Neural progenitor cell (in vitro differentiated cells): Measurements from ENCODE around the gene CTAGE9. TPM values are rescaled to one million over a fixed set of nuclear protein-coding genes. Genes with fewer than 3 reads are reported as not detected.
"Not testable (repeated sequence)": the region's sequence is repeated elsewhere in the genome, so short reads cannot be mapped to it uniquely, and the experiment has no call there.

ENCODE experiments used
- DNase-seq: peaks from one replicate; pipeline ENCODE4 v3.0.0-alpha.2; 2016; ENCODE audit warnings: low spot score
- H2AFZ ChIP-seq: fragments of 200-600 bp; sonication (generic); replicated peaks from 2 replicates; pipeline ENCODE4 v1.6.1; 2016; ENCODE audit warnings: antibody characterized with exemption
- H3F3A ChIP-seq: fragments of 200-600 bp; sonication (generic); 2 replicates; pipeline ENCODE4 v1.6.1; 2016; ENCODE audit warnings: antibody characterized with exemption, low read depth
- H3K27ac ChIP-seq: fragments of 200-600 bp; sonication (generic); 2 replicates; pipeline ENCODE4 v1.5.1; 2016; ENCODE audit warnings: mild to moderate bottlenecking
- H3K27me3 ChIP-seq: fragments of 200-600 bp; sonication (generic); 2 replicates; pipeline ENCODE4 v1.6.1; 2016; ENCODE audit warnings: mild to moderate bottlenecking, moderate library complexity
- H3K36me3 ChIP-seq: fragments of 200-600 bp; sonication (generic); 2 replicates; pipeline ENCODE4 v1.5.1; 2016
- H3K4me1 ChIP-seq: fragments of 200-600 bp; sonication (generic); 2 replicates; pipeline ENCODE4 v1.6.1; 2016; ENCODE audit warnings: mixed run types
- H3K4me2 ChIP-seq: fragments of 200-600 bp; sonication (generic); 2 replicates; pipeline ENCODE4 v1.6.1; 2016
- H3K4me3 ChIP-seq: fragments of 200-600 bp; sonication (generic); 2 replicates; pipeline ENCODE4 v1.5.1; 2016
- H3K79me2 ChIP-seq: fragments of 200-600 bp; sonication (generic); 2 replicates; pipeline ENCODE4 v1.6.1; 2016; ENCODE audit warnings: low read depth
- H3K9ac ChIP-seq: fragments of 200-600 bp; sonication (generic); 2 replicates; pipeline ENCODE4 v1.6.1; 2016
- H3K9me3 ChIP-seq: fragments of 200-600 bp; sonication (generic); 2 replicates; pipeline ENCODE4 v1.5.1; 2016; ENCODE audit warnings: low read depth
- H4K20me1 ChIP-seq: fragments of 200-600 bp; sonication (generic); 2 replicates; pipeline ENCODE4 v1.6.1; 2016; ENCODE audit warnings: low read depth
- H3K27ac Mint-ChIP-seq: 3 replicates; pipeline ENCODE4 v1.8.0; 2021; ENCODE audit warnings: mixed read lengths
- H3K27me3 Mint-ChIP-seq: 2 replicates; pipeline ENCODE4 v1.8.0; 2022; ENCODE audit warnings: low read depth, mild to moderate bottlenecking, inconsistent platforms, moderate library complexity, mixed read lengths; ENCODE audit not compliant: insufficient read depth
- H3K36me3 Mint-ChIP-seq: 3 replicates; pipeline ENCODE4 v1.8.0; 2021; ENCODE audit warnings: mixed read lengths
- H3K4me1 Mint-ChIP-seq: 3 replicates; pipeline ENCODE4 v1.8.0; 2021; ENCODE audit warnings: mixed read lengths
- H3K4me3 Mint-ChIP-seq: 3 replicates; pipeline ENCODE4 v1.8.0; 2021; ENCODE audit warnings: mild to moderate bottlenecking, moderate library complexity, mixed read lengths
- H3K9me3 Mint-ChIP-seq: 3 replicates; pipeline ENCODE4 v1.8.0; 2020; ENCODE audit warnings: mixed read lengths
- CTCF ChIP-seq: fragments of 200-600 bp; sonication (generic); IDR thresholded peaks from 2 replicates; pipeline ENCODE4 v1.5.1; 2017; ENCODE audit warnings: antibody characterized with exemption, mild to moderate bottlenecking
- EZH2 ChIP-seq: fragments of 200-600 bp; sonication (generic); IDR thresholded peaks from 2 replicates; pipeline ENCODE4 v1.6.1; 2017; ENCODE audit warnings: antibody characterized with exemption, mild to moderate bottlenecking, moderate library complexity
- EZH2phosphoT487 ChIP-seq: fragments of 200-600 bp; sonication (generic); IDR thresholded peaks from 2 replicates; pipeline ENCODE4 v1.6.1; 2017; ENCODE audit warnings: antibody characterized with exemption
- total RNA-seq: library from RNA; depleted of rRNA; stranded (reverse); fragments of >200 nt; gene quantifications from 2 replicates; pipeline ENCODE4 v1.2.3, GENCODE V29; 2015; ENCODE audit warnings: low replicate concordance

CTAGE9 gene
- total RNA-seq, 1 donor from 2014 or later, result not detected

DNA sequence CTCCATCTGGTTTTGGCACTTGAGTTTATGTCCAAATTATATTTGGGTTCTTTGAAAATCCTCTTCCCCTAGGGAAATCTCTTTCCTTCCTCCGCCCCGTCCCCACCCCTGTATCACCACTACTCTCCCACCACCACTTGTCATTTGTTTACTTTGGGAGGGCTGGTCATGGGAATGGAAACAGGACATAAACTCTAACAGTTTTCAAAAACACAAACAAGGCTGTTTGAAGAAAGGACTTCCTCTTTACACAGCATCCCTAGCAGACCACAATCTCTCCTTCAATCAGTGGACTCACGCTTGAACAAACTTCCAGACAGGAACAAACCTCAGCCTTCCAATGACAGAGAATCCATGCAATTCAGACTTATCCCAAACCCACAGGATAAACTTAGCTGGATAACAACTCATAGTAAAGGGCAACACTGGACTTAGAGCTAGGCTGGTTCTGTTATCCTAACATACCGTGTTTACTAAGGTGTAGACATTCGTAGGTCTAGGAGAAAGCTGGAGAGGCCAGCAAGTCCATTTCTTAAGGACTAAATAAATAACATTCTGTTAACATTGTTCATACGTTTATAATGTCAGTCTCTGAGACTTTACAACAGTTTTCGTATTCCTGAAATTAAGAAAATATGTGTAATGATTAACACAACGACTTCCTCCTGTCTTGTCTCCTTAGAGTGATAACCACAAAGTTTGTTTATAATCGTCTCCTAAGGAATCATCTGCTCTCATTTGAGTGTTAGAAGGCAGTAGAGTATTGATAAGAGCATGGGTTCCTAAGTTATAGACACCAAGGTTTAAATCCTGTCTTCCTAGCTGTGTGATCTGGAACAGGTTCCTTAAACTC is 44.1 kb upstream of the CTAGE9 start:
- Histone ChIP-seq H3K4me2 (no peak overlapping the region), H3K27ac (no peak overlapping the region), H3K4me1 (no peaks in the 10 kb centered on the region), H3K27me3 (no peaks in the 10 kb centered on the region), H3K4me3 (no peak overlapping the region), H3F3A (no peaks in the 10 kb centered on the region), H3K9me3 (no peaks in the 10 kb centered on the region), H2AFZ (no peak overlapping the region), H3K9ac (no peak overlapping the region), H3K79me2 (no peaks in the 10 kb centered on the region), H3K36me3 (no peaks in the 10 kb centered on the region), H4K20me1 (no peaks in the 10 kb centered on the region)
- no peak for TF ChIP-seq CTCF
- TF ChIP-seq EZH2phosphoT487, result no peak
- no peak for TF ChIP-seq EZH2
- Mint-ChIP-seq H3K4me3 (no peak overlapping the region), H3K27me3 (no peaks in the 10 kb centered on the region), H3K27ac (no peak overlapping the region), H3K36me3 (no peaks in the 10 kb centered on the region), H3K4me1 (no peaks in the 10 kb centered on the region), H3K9me3 (no peaks in the 10 kb centered on the region)
- DNase-seq, result no peak

DNA sequence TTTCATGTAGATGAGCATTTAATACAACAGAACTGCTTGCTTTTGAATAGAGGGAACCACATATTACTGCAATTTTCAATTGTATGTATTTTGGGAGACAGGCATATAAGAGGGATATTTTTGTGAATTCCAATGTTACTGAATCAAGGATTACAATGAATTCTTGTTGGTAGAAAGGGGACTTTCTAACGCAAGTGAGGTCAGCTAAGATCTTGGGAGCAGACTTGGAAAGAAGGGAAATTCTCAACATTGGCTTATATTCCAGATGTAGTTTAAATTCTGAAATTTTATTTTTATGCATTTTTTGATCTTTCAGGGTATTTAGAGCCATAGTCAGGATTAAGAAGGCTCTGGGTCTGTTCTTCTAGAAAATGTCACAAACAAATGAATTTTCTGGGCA is 43.3 kb upstream of the CTAGE9 start:
- Histone ChIP-seq H3K79me2 (no peaks in the 10 kb centered on the region), H3K4me1 (no peaks in the 10 kb centered on the region), H3K4me3 (no peak overlapping the region), H4K20me1 (no peaks in the 10 kb centered on the region), H3K27ac (no peak overlapping the region), H3K9ac (no peak overlapping the region), H3K36me3 (no peaks in the 10 kb centered on the region), H3K9me3 (no peaks in the 10 kb centered on the region), H2AFZ (no peak overlapping the region), H3F3A (no peaks in the 10 kb centered on the region), H3K27me3 (no peaks in the 10 kb centered on the region), H3K4me2 (no peak overlapping the region)
- Mint-ChIP-seq H3K27me3 (no peaks in the 10 kb centered on the region), H3K36me3 (no peaks in the 10 kb centered on the region), H3K4me1 (no peaks in the 10 kb centered on the region), H3K27ac (no peak overlapping the region), H3K9me3 (no peaks in the 10 kb centered on the region), H3K4me3 (no peak overlapping the region)
- DNase-seq, result no peak
- TF ChIP-seq EZH2phosphoT487, result no peak
- TF ChIP-seq CTCF, result no peak

- DNase-seq, H4K20me1 ChIP-seq, H3K36me3 ChIP-seq, H3K27me3 Mint-ChIP-seq, H3K4me3 ChIP-seq, H3K9me3 Mint-ChIP-seq, H3K79me2 ChIP-seq, H3K9ac ChIP-seq, H3K4me1 Mint-ChIP-seq, H2AFZ ChIP-seq, H3K9me3 ChIP-seq, H3K4me2 ChIP-seq, H3K27ac Mint-ChIP-seq, H3K4me1 ChIP-seq, H3K27ac ChIP-seq, H3K4me3 Mint-ChIP-seq, H3K27me3 ChIP-seq, H3F3A ChIP-seq, H3K36me3 Mint-ChIP-seq: not testable (repeated sequence)
These were observed 40.3 kb upstream of the CTAGE9 start for GRCh38 chr6:131751012-131751715.

DNA sequence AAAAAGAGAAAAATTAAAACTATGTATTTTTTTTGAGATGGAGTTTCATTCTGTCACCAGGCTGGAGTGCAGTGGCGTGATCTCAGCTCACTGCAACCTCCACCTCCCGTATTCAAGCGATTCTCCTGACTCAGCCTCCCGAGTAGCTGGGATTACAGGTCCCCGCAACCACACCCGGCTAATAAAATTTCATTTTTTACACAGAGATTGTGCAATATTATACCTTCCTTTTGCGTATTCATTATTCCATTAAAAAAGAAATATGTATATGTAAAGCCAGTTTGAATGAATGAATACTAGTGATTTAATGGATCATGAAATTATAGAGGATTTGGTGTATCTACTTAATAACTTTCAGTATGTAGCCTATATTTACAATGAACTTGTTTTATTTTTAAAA is 38.2 kb upstream of the CTAGE9 start:
- Mint-ChIP-seq H3K4me3 (no peak overlapping the region), H3K9me3 (no peaks in the 10 kb centered on the region), H3K4me1 (no peaks in the 10 kb centered on the region), H3K27me3 (no peaks in the 10 kb centered on the region), H3K27ac (no peak overlapping the region), H3K36me3 (no peaks in the 10 kb centered on the region)
- no peaks in the 10 kb centered on the region for H4K20me1 ChIP-seq
- H3K9ac ChIP-seq, result no peak overlapping the region
- no peaks in the 10 kb centered on the region for H3K79me2 ChIP-seq
- H3K4me2 ChIP-seq, result no peak overlapping the region
- H3K27me3 ChIP-seq, result no peaks in the 10 kb centered on the region
- no peaks in the 10 kb centered on the region for H3K9me3 ChIP-seq
- no peaks in the 10 kb centered on the region for H3F3A ChIP-seq
- TF ChIP-seq EZH2 (no peak), CTCF (no peak), EZH2phosphoT487 (no peak)
- H3K4me1 ChIP-seq, result no peaks in the 10 kb centered on the region
- H3K4me3 ChIP-seq, result no peak overlapping the region
- no peak for DNase-seq
- H3K27ac ChIP-seq, result no peak overlapping the region
- H2AFZ ChIP-seq, result no peak overlapping the region
- no peaks in the 10 kb centered on the region for H3K36me3 ChIP-seq
